ENCODE data around the gene ADRA2C. TPM values are rescaled to one million over a fixed set of nuclear protein-coding genes. Genes with fewer than 3 reads are reported as not detected.

Gene ADRA2C
- total and polyA plus RNA-seq, 2 experiments from 2014 or later, result 3.0 to 16.6 TPM

Other genes starting within 250 kb of the ADRA2C start
- 70.2 and 82.5 TPM in 2 replicates for gene LRPAP1, start 234.0 kb upstream of the ADRA2C start, total RNA-seq (2014; rRNA removed; shearing (Covaris generic))
- gene LRPAP1, start 234.0 kb upstream of the ADRA2C start, polyA plus RNA-seq (2016; fragmentation: Nextera tagmentation; extraction: Ambion mirVana), result 57.2 and 63.0 TPM in 2 replicates

All from GM23338 (cell line).